MCF 10A (cell line): ENCODE data around the gene UPK3A. TPM values are rescaled to one million over a fixed set of nuclear protein-coding genes. Genes with fewer than 3 reads are reported as not detected.

Experiments
- BruUV-seq: library from RNA; stranded (reverse); fragments of 400-500 nt; replicated peaks from 2 replicates; lab custom pipeline; 2021; lab: Mats Ljungman, UMichigan
- CTCF ChIA-PET: fragments of 300-600 bp; sonication (Branson Sonifier 250); formaldehyde crosslinking; extraction: SDS; loops from one replicate; lab custom pipeline; 2021; ENCODE audit warnings: antibody characterized with exemption, inconsistent platforms; lab: Yijun Ruan, JAX
- POLR2A ChIA-PET: fragments of 300-600, 350-650 bp; sonication (Branson Sonifier 250); formaldehyde crosslinking; extraction: SDS; loops from one replicate; lab custom pipeline; 2020; ENCODE audit warnings: antibody characterized with exemption, inconsistent platforms; lab: Yijun Ruan, JAX
- DNase-seq: peaks from one replicate; pipeline ENCODE4 v3.0.0-alpha.2; 2018; ENCODE audit not compliant: unreplicated experiment
- H3K27ac Mint-ChIP-seq: one replicate; pipeline ENCODE4 v1.8.0; 2022; ENCODE audit warnings: mild to moderate bottlenecking, low read depth, mixed read lengths; ENCODE audit not compliant: unreplicated experiment
- H3K27me3 Mint-ChIP-seq: one replicate; pipeline ENCODE4 v1.8.0; 2022; ENCODE audit warnings: mixed read lengths; ENCODE audit not compliant: insufficient read depth, unreplicated experiment
- H3K36me3 Mint-ChIP-seq: one replicate; pipeline ENCODE4 v1.8.0; 2022; ENCODE audit warnings: mild to moderate bottlenecking, moderate library complexity, mixed read lengths; ENCODE audit not compliant: insufficient read depth, unreplicated experiment
- H3K4me1 Mint-ChIP-seq: one replicate; pipeline ENCODE4 v1.8.0; 2022; ENCODE audit warnings: mixed read lengths; ENCODE audit not compliant: insufficient read depth, unreplicated experiment
- H3K4me3 Mint-ChIP-seq: one replicate; pipeline ENCODE4 v1.8.0; 2022; ENCODE audit warnings: mild to moderate bottlenecking, moderate library complexity, mixed read lengths; ENCODE audit not compliant: unreplicated experiment
- H3K9me3 Mint-ChIP-seq: one replicate; pipeline ENCODE4 v1.8.0; 2022; ENCODE audit warnings: mixed read lengths; ENCODE audit not compliant: unreplicated experiment
- intact Hi-C: fragments of 100-400 bp; cut with micrococcal nuclease; formaldehyde crosslinking; loops from 2 replicates; pipeline ENCODE4 v1.14.1; 2022
- total RNA-seq: library from RNA; stranded (reverse); gene quantifications from 2 replicates; pipeline ENCODE4 v1.2.3, GENCODE V29; 2022
- TF ChIP-seq, protein P1 (sequence below): fragments of 200-600 bp; IDR thresholded peaks from one replicate; pipeline ENCODE4 v1.8.0; 2022; ENCODE audit warnings: antibody characterized with exemption, mild to moderate bottlenecking; ENCODE audit not compliant: unreplicated experiment

UPK3A gene
- total RNA-seq, 1 experiment from 2014 or later, result not detected

DNA sequence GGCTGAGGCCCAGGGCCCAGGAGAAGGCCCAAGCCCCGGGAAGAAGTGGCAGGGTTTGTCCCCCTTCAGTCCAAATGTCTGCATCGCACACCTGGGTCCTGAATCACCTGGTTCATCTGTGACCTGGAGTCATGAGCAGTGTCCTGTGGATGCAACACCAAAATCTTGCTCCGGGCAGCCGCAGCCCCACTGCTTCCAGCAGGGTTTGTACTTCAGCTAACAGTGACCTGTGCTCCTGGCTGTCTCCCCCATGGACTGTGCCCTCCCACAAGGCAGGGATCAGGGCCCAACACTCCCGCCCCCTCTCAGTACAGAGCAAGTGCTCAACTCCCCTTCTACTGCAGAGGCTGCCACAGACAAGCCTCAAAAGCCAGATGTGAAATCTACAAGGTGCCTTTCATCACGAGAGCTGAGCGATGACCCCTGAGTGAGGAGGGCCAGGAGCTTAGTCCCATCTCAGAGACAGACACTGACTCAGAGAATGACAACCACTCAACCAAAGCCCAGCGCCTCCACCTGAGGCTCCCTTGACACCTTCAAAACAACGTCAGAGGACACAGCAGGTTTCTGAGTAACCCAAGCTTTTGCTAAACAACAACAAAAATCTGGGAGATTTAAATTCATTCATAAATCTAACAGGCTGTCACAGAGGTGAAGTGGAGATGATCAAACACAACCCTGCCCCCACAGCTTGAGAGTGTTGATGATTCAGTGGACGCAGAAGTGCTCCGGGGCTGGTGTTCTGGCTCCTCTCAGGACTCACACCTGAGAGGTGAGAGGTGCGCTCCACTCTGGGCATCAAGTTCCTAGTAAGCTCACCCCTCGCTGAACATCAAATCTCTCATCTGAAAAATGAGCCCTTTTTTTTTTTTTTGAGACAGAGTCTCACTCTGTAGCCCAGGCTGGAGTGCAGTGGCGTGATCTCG lies 47.4 kb upstream of the UPK3A start:
- ChIA-PET CTCF (interaction anchor here (0.7 to 1.2 kb wide), 2 partner anchors 26 to 776 kb away, joined by 3 read pairs; no protein-coding TSS in a partner anchor), POLR2A (interaction anchor here (0.7 to 1.2 kb wide), 4 partner anchors 9 to 300 kb away, joined by 3 to 7 read pairs (median 4); partner anchors contain the start of gene NUP50)
- TF ChIP-seq, protein P1, sequence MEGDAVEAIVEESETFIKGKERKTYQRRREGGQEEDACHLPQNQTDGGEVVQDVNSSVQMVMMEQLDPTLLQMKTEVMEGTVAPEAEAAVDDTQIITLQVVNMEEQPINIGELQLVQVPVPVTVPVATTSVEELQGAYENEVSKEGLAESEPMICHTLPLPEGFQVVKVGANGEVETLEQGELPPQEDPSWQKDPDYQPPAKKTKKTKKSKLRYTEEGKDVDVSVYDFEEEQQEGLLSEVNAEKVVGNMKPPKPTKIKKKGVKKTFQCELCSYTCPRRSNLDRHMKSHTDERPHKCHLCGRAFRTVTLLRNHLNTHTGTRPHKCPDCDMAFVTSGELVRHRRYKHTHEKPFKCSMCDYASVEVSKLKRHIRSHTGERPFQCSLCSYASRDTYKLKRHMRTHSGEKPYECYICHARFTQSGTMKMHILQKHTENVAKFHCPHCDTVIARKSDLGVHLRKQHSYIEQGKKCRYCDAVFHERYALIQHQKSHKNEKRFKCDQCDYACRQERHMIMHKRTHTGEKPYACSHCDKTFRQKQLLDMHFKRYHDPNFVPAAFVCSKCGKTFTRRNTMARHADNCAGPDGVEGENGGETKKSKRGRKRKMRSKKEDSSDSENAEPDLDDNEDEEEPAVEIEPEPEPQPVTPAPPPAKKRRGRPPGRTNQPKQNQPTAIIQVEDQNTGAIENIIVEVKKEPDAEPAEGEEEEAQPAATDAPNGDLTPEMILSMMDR, result no peak
- no peaks in the 10 kb centered on the region for H3K9me3 Mint-ChIP-seq
- no TSS peak for BruUV-seq
- intact Hi-C loops, result no loop called here
- no peaks in the 10 kb centered on the region for H3K27me3 Mint-ChIP-seq
- no peak for DNase-seq
- no peak overlapping the region for H3K27ac Mint-ChIP-seq
- no peaks in the 10 kb centered on the region for H3K4me1 Mint-ChIP-seq
- H3K36me3 Mint-ChIP-seq, result peaks cover 6% of the 10 kb centered on the region
- H3K4me3 Mint-ChIP-seq, result no peak overlapping the region

DNA sequence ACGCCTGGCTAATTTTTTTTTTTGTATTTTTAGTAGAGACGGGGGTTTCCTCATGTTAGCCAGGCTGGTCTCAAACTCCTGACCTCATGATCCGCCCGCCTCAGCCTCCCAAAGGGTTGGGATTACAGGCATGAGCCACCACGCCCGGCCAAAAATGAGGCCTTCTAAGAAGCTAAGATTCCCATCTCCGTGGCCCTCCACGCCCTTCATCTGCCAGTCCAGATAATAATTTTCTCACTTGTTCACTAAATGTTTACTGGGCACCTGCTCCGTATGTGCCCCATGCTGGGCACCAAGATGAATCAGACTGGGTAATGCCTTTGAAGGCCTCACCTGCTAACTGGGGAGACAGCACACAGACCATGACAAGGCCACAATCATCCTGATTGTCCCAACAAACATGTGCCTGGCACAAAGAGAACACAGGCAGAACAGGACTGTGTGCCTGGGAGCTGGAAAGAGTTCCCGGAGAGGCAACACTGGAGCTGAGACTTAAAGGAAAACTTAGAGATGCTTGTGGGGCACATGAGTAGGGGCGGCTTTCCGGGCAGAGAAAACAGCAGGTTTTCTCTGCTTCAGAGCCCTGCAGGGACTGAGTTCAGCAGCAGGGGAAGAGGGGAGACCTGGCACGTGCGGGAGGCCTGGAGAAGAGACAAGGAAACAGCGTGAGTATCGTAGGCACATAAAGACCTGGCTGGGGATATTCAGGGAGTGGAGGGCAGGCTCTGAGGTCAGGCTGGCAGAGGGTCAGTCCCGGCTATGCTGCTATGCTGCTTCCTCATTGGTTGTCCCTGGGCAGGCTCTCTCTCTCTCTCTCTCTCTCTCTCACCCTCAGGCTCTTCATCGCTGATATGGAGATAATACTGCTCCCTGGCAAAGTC lies 46.4 kb upstream of the UPK3A start:
- Mint-ChIP-seq H3K4me1 (no peaks in the 10 kb centered on the region), H3K27me3 (no peaks in the 10 kb centered on the region), H3K4me3 (no peak overlapping the region), H3K36me3 (peaks cover 6% of the 10 kb centered on the region), H3K27ac (no peak overlapping the region), H3K9me3 (no peaks in the 10 kb centered on the region)
- no peak for DNase-seq
- POLR2A ChIA-PET, result interaction anchor here (0.7 to 1.2 kb wide), 4 partner anchors 8 to 299 kb away, joined by 3 to 7 read pairs (median 4); partner anchors contain the start of gene NUP50
- TF ChIP-seq, protein P1, result no peak
- CTCF ChIA-PET, result no interaction called here
- no TSS peak for BruUV-seq
- intact Hi-C loops, result no loop called here

DNA sequence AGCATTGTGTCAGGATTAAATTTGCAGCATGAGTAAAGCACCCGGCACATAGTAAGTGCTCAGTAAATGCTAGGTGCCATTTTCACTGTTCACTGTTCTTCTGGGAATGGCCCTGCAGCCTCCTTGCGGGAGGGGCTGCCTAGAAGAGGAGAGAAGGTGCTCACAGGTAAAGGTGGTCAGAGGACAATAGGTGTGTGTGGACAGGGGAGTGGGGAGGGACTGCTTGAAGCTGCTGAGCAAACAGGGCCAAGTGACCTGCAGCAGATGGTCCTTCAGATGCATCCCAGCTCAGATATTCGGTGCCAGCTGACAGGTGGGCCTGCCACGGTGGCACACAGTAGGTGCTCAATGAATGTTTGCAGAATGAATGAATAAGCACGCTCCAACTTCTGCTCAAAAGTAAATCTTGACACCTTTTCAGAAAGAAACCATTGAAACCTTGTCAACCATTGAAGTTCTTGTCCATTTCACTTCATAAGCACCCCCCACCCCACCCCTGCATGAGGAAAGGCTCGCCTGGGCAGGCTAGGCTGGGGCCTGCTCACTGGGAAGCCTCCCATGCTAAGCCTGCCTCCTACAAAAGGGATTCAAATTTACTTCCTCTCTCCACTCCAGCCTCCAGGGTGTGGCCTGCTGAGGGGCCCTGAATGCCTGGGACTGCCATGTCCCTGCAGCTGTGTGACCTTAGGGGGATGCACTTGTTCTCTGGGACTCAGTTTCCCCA lies 45.6 kb upstream of the UPK3A start:
- no peaks in the 10 kb centered on the region for H3K4me1 Mint-ChIP-seq
- H3K27me3 Mint-ChIP-seq, result no peaks in the 10 kb centered on the region
- no peak overlapping the region for H3K27ac Mint-ChIP-seq
- H3K9me3 Mint-ChIP-seq, result no peaks in the 10 kb centered on the region
- CTCF ChIA-PET, result no interaction called here
- TSS peak; percentile 27 for BruUV-seq
- POLR2A ChIA-PET, result interaction anchor here (1.5 kb wide), 1 partner anchor 8 kb away, joined by 3 read pairs; no protein-coding TSS in a partner anchor
- intact Hi-C loops, result no loop called here
- TF ChIP-seq, protein P1, result no peak
- peaks cover 6% of the 10 kb centered on the region for H3K36me3 Mint-ChIP-seq
- DNase-seq, result no peak
- peak overlapping the region; percentile 92 for H3K4me3 Mint-ChIP-seq
